Kidney epithelial cell (primary cell): ENCODE data around the gene LIX1L. TPM values are rescaled to one million over a fixed set of nuclear protein-coding genes. Genes with fewer than 3 reads are reported as not detected.
"Not testable (repeated sequence)": the region's sequence is repeated elsewhere in the genome, so short reads cannot be mapped to it uniquely, and the experiment has no call there.

Source experiments
- DNase-seq: peaks from one replicate; pipeline ENCODE4 v3.0.0-alpha.2; 2010; ENCODE audit warnings: low read depth
- H3K27me3 ChIP-seq: 2 replicates; pipeline ENCODE4 v1.6.0; 2011; ENCODE audit warnings: low read length; ENCODE audit not compliant: control insufficient read depth, insufficient read depth
- H3K36me3 ChIP-seq: 2 replicates; pipeline ENCODE4 v1.5.1; 2011; ENCODE audit warnings: low read length; ENCODE audit not compliant: control insufficient read depth, insufficient read depth
- H3K4me3 ChIP-seq: 2 replicates; pipeline ENCODE4 v1.5.1; 2011; ENCODE audit warnings: low read depth, mild to moderate bottlenecking, control low read depth, low read length
- total RNA-seq: library from RNA; depleted of rRNA; stranded (reverse); fragments of >200 nt; gene quantifications from 2 replicates; pipeline ENCODE4 v1.2.3, GENCODE V29; 2015
- TF ChIP-seq, protein P1 (sequence below): IDR thresholded peaks from 2 replicates; pipeline ENCODE4 v1.5.1; 2011; ENCODE audit warnings: mild to moderate bottlenecking, moderate library complexity, low read length, control low read depth, inconsistent platforms; ENCODE audit not compliant: insufficient read depth, poor library complexity, severe bottlenecking

Gene LIX1L
- total RNA-seq, 1 donor from 2014 or later = 23.2 TPM

DNA sequence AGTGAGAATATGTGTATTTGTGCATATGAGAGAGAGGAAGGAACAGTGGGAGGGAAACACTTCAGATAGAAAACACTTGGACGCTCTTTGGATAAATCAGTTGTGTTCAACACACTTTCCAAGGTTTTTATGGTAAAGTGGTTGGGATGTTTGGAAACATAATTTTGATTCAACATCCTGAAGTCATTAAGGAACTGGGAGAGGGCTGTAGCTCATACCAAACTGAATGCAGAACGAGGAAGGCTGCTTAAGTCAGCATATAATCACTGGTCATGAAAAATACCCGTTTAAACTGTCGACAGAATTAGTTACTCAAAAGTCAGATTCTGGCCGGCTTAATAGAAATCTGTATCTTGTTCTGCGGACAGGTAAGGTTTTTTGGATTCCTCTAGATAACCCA is 14.9 kb downstream of the LIX1L start:
- TF ChIP-seq, protein P1, sequence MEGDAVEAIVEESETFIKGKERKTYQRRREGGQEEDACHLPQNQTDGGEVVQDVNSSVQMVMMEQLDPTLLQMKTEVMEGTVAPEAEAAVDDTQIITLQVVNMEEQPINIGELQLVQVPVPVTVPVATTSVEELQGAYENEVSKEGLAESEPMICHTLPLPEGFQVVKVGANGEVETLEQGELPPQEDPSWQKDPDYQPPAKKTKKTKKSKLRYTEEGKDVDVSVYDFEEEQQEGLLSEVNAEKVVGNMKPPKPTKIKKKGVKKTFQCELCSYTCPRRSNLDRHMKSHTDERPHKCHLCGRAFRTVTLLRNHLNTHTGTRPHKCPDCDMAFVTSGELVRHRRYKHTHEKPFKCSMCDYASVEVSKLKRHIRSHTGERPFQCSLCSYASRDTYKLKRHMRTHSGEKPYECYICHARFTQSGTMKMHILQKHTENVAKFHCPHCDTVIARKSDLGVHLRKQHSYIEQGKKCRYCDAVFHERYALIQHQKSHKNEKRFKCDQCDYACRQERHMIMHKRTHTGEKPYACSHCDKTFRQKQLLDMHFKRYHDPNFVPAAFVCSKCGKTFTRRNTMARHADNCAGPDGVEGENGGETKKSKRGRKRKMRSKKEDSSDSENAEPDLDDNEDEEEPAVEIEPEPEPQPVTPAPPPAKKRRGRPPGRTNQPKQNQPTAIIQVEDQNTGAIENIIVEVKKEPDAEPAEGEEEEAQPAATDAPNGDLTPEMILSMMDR = no peak
- H3K36me3 ChIP-seq = no peaks in the 10 kb centered on the region
- no peaks in the 10 kb centered on the region for H3K27me3 ChIP-seq
- no peak overlapping the region for H3K4me3 ChIP-seq
- DNase-seq = no peak

DNA sequence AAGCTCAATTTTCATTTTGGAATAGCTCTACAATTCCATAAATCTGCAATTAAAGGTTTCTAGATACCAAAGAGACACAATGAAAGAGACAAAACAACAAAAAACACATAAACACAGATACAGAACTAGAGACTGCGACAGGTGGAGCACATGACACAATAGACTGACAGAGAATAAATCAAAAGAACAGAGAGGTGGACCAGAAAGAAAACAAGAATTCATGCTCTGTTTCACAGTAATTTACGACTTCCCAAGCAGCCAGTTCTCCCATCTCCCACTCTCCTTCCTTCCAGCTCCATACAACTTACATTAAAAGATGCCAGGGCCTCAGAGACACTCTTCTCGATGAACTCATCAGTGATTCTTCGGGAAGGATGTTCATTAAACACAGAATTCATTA is 15.4 kb downstream of the LIX1L start:
- no peaks in the 10 kb centered on the region for H3K36me3 ChIP-seq
- H3K4me3 ChIP-seq = no peak overlapping the region
- TF ChIP-seq, protein P1 = no peak
- H3K27me3 ChIP-seq = no peaks in the 10 kb centered on the region
- no peak for DNase-seq

DNA sequence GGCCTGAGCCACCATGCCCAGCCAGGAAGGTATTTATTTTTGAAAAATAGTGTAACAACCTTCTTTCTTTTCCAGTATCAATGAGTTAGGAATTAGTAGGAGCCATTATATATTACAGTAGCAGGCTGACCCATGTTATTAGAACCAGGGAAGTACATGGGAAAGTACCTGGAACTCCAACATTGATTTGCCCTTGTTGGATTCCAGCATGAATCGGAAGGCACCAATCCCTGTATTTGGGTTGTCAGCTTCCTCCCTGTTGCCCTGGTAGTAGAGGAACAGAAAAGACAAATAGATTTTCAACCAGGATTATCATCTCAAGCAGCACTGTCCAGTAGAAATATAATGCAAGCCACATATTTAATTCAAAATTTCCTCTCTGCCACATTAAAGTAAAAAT is 20.4 kb downstream of the LIX1L start:
- TF ChIP-seq, protein P1 = no peak
- Histone ChIP-seq H3K4me3 (no peak overlapping the region), H3K27me3 (no peaks in the 10 kb centered on the region), H3K36me3 (no peaks in the 10 kb centered on the region)
- no peak for DNase-seq

DNA sequence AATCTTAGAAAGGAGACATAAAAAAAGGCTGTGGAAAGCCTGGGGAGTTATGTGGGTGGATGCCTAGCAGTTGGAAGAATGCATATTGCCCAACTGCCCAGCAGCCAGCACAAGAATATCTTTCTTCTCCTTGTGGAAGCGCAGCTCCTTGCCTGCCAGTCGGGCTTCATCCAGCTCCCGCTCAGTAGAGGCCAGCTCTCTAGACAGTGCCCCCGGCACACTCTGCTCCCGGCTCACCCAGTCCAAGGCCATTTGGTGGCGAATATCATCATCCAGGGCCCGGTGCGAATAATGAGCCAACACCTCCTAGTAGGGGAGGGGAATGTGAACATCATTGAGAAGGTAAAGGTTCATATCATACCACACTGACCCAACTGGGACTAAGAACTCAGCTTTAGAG is 21.6 kb downstream of the LIX1L start:
- DNase-seq = no peak
- Histone ChIP-seq H3K36me3 (no peaks in the 10 kb centered on the region), H3K27me3 (no peaks in the 10 kb centered on the region), H3K4me3 (no peak overlapping the region)
- TF ChIP-seq, protein P1 = no peak

DNA sequence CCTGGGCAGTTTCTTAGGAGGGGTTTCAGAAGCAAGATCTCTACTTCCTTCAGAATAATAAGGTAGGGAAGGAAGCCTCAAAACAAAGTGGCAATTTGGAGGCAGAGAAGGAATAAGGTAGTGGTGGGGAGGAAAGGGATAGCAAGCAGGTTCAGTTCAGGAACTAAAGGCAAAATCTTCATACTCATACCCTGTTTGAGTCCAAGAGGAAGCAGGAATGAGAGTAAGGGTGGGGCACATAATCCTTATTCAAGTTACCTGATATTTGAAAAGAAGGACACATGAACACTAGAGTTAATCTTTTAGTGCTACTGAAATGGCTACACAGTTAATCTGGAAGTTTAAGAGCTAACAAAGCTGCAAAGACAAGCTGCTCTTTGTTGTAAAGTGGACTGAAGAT is 22.1 kb downstream of the LIX1L start:
- TF ChIP-seq, protein P1 = no peak
- DNase-seq = no peak
- Histone ChIP-seq H3K36me3 (no peaks in the 10 kb centered on the region), H3K4me3 (no peak overlapping the region), H3K27me3 (no peaks in the 10 kb centered on the region)

DNA sequence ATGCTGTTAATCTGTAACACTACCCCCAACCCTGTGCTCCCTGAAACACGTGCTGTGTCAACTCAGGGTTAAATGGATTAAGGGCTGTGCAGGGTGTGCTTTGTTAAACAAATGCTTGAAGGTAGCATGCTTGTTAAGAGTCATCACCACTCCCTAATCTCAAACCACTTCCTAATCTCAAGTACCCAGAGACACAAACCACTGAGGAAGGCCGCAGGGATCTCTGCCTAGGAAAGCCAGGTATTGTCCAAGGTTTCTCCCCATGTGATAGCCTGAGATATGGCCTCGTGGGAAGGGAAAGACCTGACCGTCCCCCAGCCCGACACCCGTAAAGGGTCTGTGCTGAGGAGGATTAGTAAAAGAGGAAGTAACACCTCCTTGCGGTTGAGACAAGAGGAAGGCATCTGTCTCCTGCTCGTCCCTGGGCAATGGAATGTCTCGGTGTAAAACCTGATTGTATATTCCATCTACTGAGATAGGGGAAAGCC is 25.3 kb downstream of the LIX1L start:
- not testable (repeated sequence) for H3K27me3 ChIP-seq, H3K4me3 ChIP-seq, DNase-seq, H3K36me3 ChIP-seq
